ENCODE results near the gene LAMA5. TPM values are rescaled to one million over a fixed set of nuclear protein-coding genes. Genes with fewer than 3 reads are reported as not detected.

Gene LAMA5
- polyA plus RNA-seq, 10 donors, result 38.4 to 86.0 (median 57.8) TPM

- DNase-seq, result no peak
These were observed 38.9 kb upstream of the LAMA5 start for GRCh38 chr20:62405981-62406513.

GRCh38 chr20:62405108-62405980 lies 38.2 kb upstream of the LAMA5 start:
- peak in 1 of 3 donors; percentile 48 for DNase-seq

GRCh38 chr20:62404761-62405107 lies 37.6 kb upstream of the LAMA5 start:
- no peak for DNase-seq

GRCh38 chr20:62404112-62404665 lies 37.1 kb upstream of the LAMA5 start:
- no peak for DNase-seq

- no peak for DNase-seq
These were observed 36.2 kb upstream of the LAMA5 start for GRCh38 chr20:62403331-62403730.

GRCh38 chr20:62402456-62403150 lies 35.5 kb upstream of the LAMA5 start:
- DNase-seq, result peak in 1 of 3 donors; percentile 42

- no peak for DNase-seq
These were observed 34.2 kb upstream of the LAMA5 start for GRCh38 chr20:62401331-62401779.

- no peak for DNase-seq
These were observed 33.4 kb upstream of the LAMA5 start for GRCh38 chr20:62400541-62400940.

- no peak for DNase-seq
These were observed 32.9 kb upstream of the LAMA5 start for GRCh38 chr20:62400021-62400420.

- DNase-seq, result no peak
These were observed 31.2 kb upstream of the LAMA5 start for GRCh38 chr20:62398120-62398821.

GRCh38 chr20:62396367-62397239 lies 29.5 kb upstream of the LAMA5 start:
- DNase-seq, result no peak

- DNase-seq, result no peak
These were observed 28.5 kb upstream of the LAMA5 start for GRCh38 chr20:62395311-62396242.

GRCh38 chr20:62394248-62395245 lies 27.4 kb upstream of the LAMA5 start:
- no peak for DNase-seq

- DNase-seq, result no peak
These were observed 26.7 kb upstream of the LAMA5 start for GRCh38 chr20:62393830-62394229.

GRCh38 chr20:62393335-62393665 lies 26.2 kb upstream of the LAMA5 start:
- DNase-seq, result no peak

GRCh38 chr20:62392621-62393334 lies 25.7 kb upstream of the LAMA5 start:
- DNase-seq, result no peak

- DNase-seq, result no peak
These were observed 24.9 kb upstream of the LAMA5 start for GRCh38 chr20:62392077-62392418.
